NCI-H1105 treated with DMSO at 0.1 percent for 48 hours (cell line): ENCODE results near the gene TBC1D13.
"Not testable (repeated sequence)": the region's sequence is repeated elsewhere in the genome, so short reads cannot be mapped to it uniquely, and the experiment has no call there.

Experiments
- DNase-seq: peaks from one replicate; lab custom pipeline; 2025; lab: John Stamatoyannopoulos, UW

TBC1D13 gene

GRCh38 chr9:128786681-128787601 is at the start of gene TBC1D13:
TBC1D13 (plus strand) TSS chr9:128787253; CDS start chr9:128787354, 101 bp downstream.
- peak; percentile 73 for DNase-seq

GRCh38 chr9:128742401-128742800 is 44.7 kb upstream of the TBC1D13 start:
- no peak for DNase-seq

GRCh38 chr9:128743421-128743820 is 43.6 kb upstream of the TBC1D13 start:
- no peak for DNase-seq

GRCh38 chr9:128747241-128747640 is 39.8 kb upstream of the TBC1D13 start:
- no peak for DNase-seq

- no peak for DNase-seq
Observed at GRCh38 chr9:128750926-128751595, 36.0 kb upstream of the TBC1D13 start.

GRCh38 chr9:128753627-128754026 is 33.4 kb upstream of the TBC1D13 start:
- DNase-seq = no peak

- no peak for DNase-seq
Observed at GRCh38 chr9:128757602-128758001, 29.5 kb upstream of the TBC1D13 start.

GRCh38 chr9:128762671-128763449 is 24.2 kb upstream of the TBC1D13 start:
- no peak for DNase-seq

- DNase-seq = no peak
Observed at GRCh38 chr9:128764361-128764760, 22.7 kb upstream of the TBC1D13 start.

- DNase-seq = no peak
Observed at GRCh38 chr9:128765499-128765898, 21.6 kb upstream of the TBC1D13 start.

- no peak for DNase-seq
Observed at GRCh38 chr9:128768606-128769005, 18.4 kb upstream of the TBC1D13 start.

- no peak for DNase-seq
Observed at GRCh38 chr9:128770286-128771030, 16.6 kb upstream of the TBC1D13 start.

GRCh38 chr9:128771094-128771721 is 15.8 kb upstream of the TBC1D13 start:
- DNase-seq = no peak

- DNase-seq = peak; percentile 74
Observed at GRCh38 chr9:128771745-128772519, 15.1 kb upstream of the TBC1D13 start, which contains the start of gene ZER1. ZER1 (minus strand) TSS chr9:128771927; CDS start chr9:128755565, 16,362 bp downstream.

GRCh38 chr9:128773049-128773448 is 14.0 kb upstream of the TBC1D13 start:
- DNase-seq = no peak

- no peak for DNase-seq
Observed at GRCh38 chr9:128774804-128775203, 12.2 kb upstream of the TBC1D13 start.

- DNase-seq = not testable (repeated sequence)
Observed at GRCh38 chr9:128780093-128780492, 7.0 kb upstream of the TBC1D13 start.

GRCh38 chr9:128781187-128782070 is 5.6 kb upstream of the TBC1D13 start:
- no peak for DNase-seq

- DNase-seq = no peak
Observed at GRCh38 chr9:128782669-128783068, 4.4 kb upstream of the TBC1D13 start.
